Endothelial cell of umbilical vein (primary cell): Measurements from ENCODE around the gene MEF2A. TPM values are rescaled to one million over a fixed set of nuclear protein-coding genes. Genes with fewer than 3 reads are reported as not detected.
A peak's percentile ranks its signal among the peaks of the same experiment; 100 is the strongest.

Source experiments
- BruUV-seq: library from RNA; stranded (reverse); fragments of 400-500 nt; replicated peaks from 2 replicates; lab custom pipeline; 2021; lab: Mats Ljungman, UMichigan
- CTCF ChIA-PET: fragments of 300-600, 350-600 bp; sonication (Branson Sonifier 250); formaldehyde crosslinking; loops from one replicate; lab custom pipeline; 2021; ENCODE audit warnings: antibody characterized with exemption, inconsistent platforms; lab: Charles Lee
- POLR2A ChIA-PET: fragments of 300-600, 350-600 bp; sonication (Branson Sonifier 250); formaldehyde crosslinking; loops from one replicate; lab custom pipeline; 2021; ENCODE audit warnings: antibody characterized with exemption, inconsistent platforms; lab: Charles Lee
- DNase-seq: peaks from one replicate; pipeline ENCODE4 v3.0.0-alpha.2; 2011; ENCODE audit warnings: low read depth, low spot score
- FAIRE-seq: peaks from 2 replicates; lab custom pipeline; 2011; peaks lifted over from hg19 to GRCh38; lab: Jason Lieb, UNC
- H2AFZ ChIP-seq: 2 replicates; pipeline ENCODE4 v1.6.0; 2012; ENCODE audit warnings: low read depth, low read length, control low read depth, inconsistent platforms
- H3K27ac ChIP-seq: 2 replicates; pipeline ENCODE4 v1.5.1; 2011; ENCODE audit warnings: low read depth, mild to moderate bottlenecking, control low read depth, low read length, moderate library complexity; ENCODE audit not compliant: insufficient read depth
- H3K27me3 ChIP-seq, 2 experiments: 2 replicates each; pipeline versions ENCODE4 v1.6.0 to v1.6.1; 2011; ENCODE audit warnings: low read length in 2 of 2, mixed read lengths in 1 of 2; ENCODE audit not compliant: control insufficient read depth in 2 of 2, insufficient read depth in 2 of 2
- H3K36me3 ChIP-seq, 2 experiments: 2 replicates in 1 of 2; 3 replicates in 1 of 2; pipeline ENCODE4 v1.5.1; 2011; ENCODE audit warnings: low read length in 2 of 2, mild to moderate bottlenecking in 1 of 2, moderate library complexity in 1 of 2; ENCODE audit not compliant: control insufficient read depth in 2 of 2, insufficient read depth in 2 of 2; ENCODE audit errors: extremely low read depth in 1 of 2
- H3K4me1 ChIP-seq: 3 replicates; pipeline ENCODE4 v1.5.1; 2011; ENCODE audit warnings: mild to moderate bottlenecking, low read length; ENCODE audit not compliant: control insufficient read depth, insufficient read depth; ENCODE audit errors: extremely low read depth
- H3K4me2 ChIP-seq: 2 replicates; pipeline ENCODE4 v1.6.1; 2011; ENCODE audit warnings: low read length, control low read depth, mixed read lengths; ENCODE audit not compliant: insufficient read depth
- H3K4me3 ChIP-seq, 3 experiments: fragments of 200-600 bp in 1 of 3; sonication (generic), shearing (Covaris generic) in 1 of 3; replicated peaks in 1 of 3; 2 replicates each; pipeline ENCODE4 v1.5.1; 2011 to 2016; ENCODE audit warnings: control low read depth in 3 of 3, low read length in 3 of 3, mild to moderate bottlenecking in 2 of 3, inconsistent platforms in 1 of 3, low read depth in 1 of 3, moderate library complexity in 1 of 3; ENCODE audit not compliant: insufficient read depth in 1 of 3
- H3K79me2 ChIP-seq: 2 replicates; pipeline ENCODE4 v1.6.0; 2012; ENCODE audit warnings: low read length, inconsistent platforms; ENCODE audit not compliant: control insufficient read depth, insufficient read depth
- H3K9ac ChIP-seq: replicated peaks from 2 replicates; pipeline ENCODE3; 2011; ENCODE audit warnings: low read length, control low read depth; ENCODE audit not compliant: insufficient read depth; ENCODE audit errors: extremely low read depth
- H3K9me1 ChIP-seq: replicated peaks from 3 replicates; pipeline ENCODE4 v1.6.0; 2011; ENCODE audit warnings: mild to moderate bottlenecking, low read length; ENCODE audit not compliant: control insufficient read depth, insufficient read depth; ENCODE audit errors: extremely low read depth
- H3K9me3 ChIP-seq: replicated peaks from 2 replicates; pipeline ENCODE4 v1.5.1; 2012; ENCODE audit warnings: low read length, inconsistent platforms; ENCODE audit not compliant: control insufficient read depth, insufficient read depth
- H4K20me1 ChIP-seq: replicated peaks from 2 replicates; pipeline ENCODE3; 2011; ENCODE audit warnings: mild to moderate bottlenecking, low read length; ENCODE audit not compliant: control insufficient read depth, insufficient read depth; ENCODE audit errors: extremely low read depth
- CTCF ChIP-seq, 2 donors: IDR thresholded peaks; 1 replicate in 1 of 2; 2 replicates in 1 of 2; pipeline ENCODE4 v1.5.1; 2011; ENCODE audit warnings: low read length in 2 of 2, mild to moderate bottlenecking in 2 of 2, moderate library complexity in 2 of 2, control low read depth in 1 of 2, inconsistent platforms in 1 of 2, low read depth in 1 of 2; ENCODE audit not compliant: insufficient read depth in 1 of 2; ENCODE audit errors: extremely low read depth in 1 of 2
- EZH2 ChIP-seq: IDR thresholded peaks from 2 replicates; pipeline ENCODE4 v1.6.1; 2012; ENCODE audit warnings: borderline replicate concordance, low read depth, mild to moderate bottlenecking, moderate library complexity, low read length, inconsistent platforms; ENCODE audit not compliant: severe bottlenecking
- FOS ChIP-seq: IDR thresholded peaks from 2 replicates; pipeline ENCODE4 v1.6.1; 2011; ENCODE audit warnings: mild to moderate bottlenecking, low read length, moderate library complexity, borderline replicate concordance; ENCODE audit not compliant: insufficient read depth
- GATA2 ChIP-seq: IDR thresholded peaks from 2 replicates; pipeline ENCODE4 v1.7.0; 2011; ENCODE audit warnings: low read depth, mild to moderate bottlenecking, moderate library complexity, mixed read lengths, low read length; ENCODE audit not compliant: insufficient read length, insufficient read depth
- JUN ChIP-seq: IDR thresholded peaks from 2 replicates; pipeline ENCODE4 v1.6.1; 2011; ENCODE audit warnings: borderline replicate concordance, low read depth; ENCODE audit not compliant: insufficient read length, insufficient read depth
- MAX ChIP-seq: IDR thresholded peaks from 2 replicates; pipeline ENCODE4 v1.6.1; 2011; ENCODE audit not compliant: insufficient read depth, insufficient read length
- MYC ChIP-seq: IDR thresholded peaks from one replicate; pipeline ENCODE4 v1.6.1; 2011; ENCODE audit warnings: mild to moderate bottlenecking, low read depth, low read length
- POLR2A ChIP-seq: IDR thresholded peaks from 2 replicates; pipeline ENCODE4 v1.6.1; 2012; ENCODE audit warnings: low read depth, mild to moderate bottlenecking, control low read depth, low read length
- POLR2AphosphoS5 ChIP-seq: IDR thresholded peaks from 2 replicates; pipeline ENCODE4 v1.6.1; 2012; ENCODE audit warnings: low read depth, mild to moderate bottlenecking, control low read depth, low read length, moderate library complexity; ENCODE audit not compliant: insufficient read depth
- dilution Hi-C: fragments of 300-500 bp; cut with MboI; formaldehyde crosslinking; loops from one replicate; pipeline ENCODE4 v1.15.0; 2019; ENCODE audit warnings: low sequenced_read_pairs; ENCODE audit not compliant: extremely low pct_ligation_motif_present
- intact Hi-C: fragments of 100-400 bp; cut with micrococcal nuclease; formaldehyde crosslinking; loops from one replicate; pipeline ENCODE4 v1.10.0; 2022
- polyA plus RNA-seq, 4 experiments: library from polyadenylated mRNA; depleted of rRNA in 3 of 4; stranded (reverse) in 3 of 4; unstranded in 1 of 4; fragments of >200 nt; gene quantifications; 2 replicates each; pipeline versions ENCODE4 v1.2.1 to v1.2.3, GENCODE V29; 2011 to 2012; ENCODE audit warnings: missing spikeins in 1 of 4
- total RNA-seq: library from RNA; stranded (reverse); gene quantifications from 2 replicates; pipeline ENCODE4 v1.2.3, GENCODE V29; 2021

Gene MEF2A
- total and polyA plus RNA-seq, 2 donors (not counting 3 experiments of a cell fraction or from before 2014, with no cell fraction given): 38.0 to 45.3 TPM

GRCh38 chr15:99732124-99732750 lies 166.5 kb downstream of the MEF2A start:
- ChIA-PET CTCF (interaction anchor here (0.7 to 6.8 kb wide), 7 partner anchors 8 to 627 kb away, joined by 3 to 71 read pairs (median 4); no protein-coding TSS in a partner anchor), POLR2A (interaction anchor here (1.6 kb wide), 1 partner anchor 28 kb away, joined by 9 read pairs; no protein-coding TSS in a partner anchor)
- peak overlapping the region; percentile 81 for H2AFZ ChIP-seq
- no peak overlapping the region for H3K27ac ChIP-seq
- DNase-seq: peak; percentile 23
- peak overlapping the region; percentile 86 for H3K4me2 ChIP-seq
- TF ChIP-seq JUN: no peak
- no peak for TF ChIP-seq GATA2
- no peak for TF ChIP-seq MAX
- no peak for TF ChIP-seq EZH2
- TF ChIP-seq POLR2AphosphoS5: no peak
- no peak for TF ChIP-seq MYC
- no peak for TF ChIP-seq POLR2A
- no peak for TF ChIP-seq FOS
- TF ChIP-seq CTCF (IDR thresholded peaks at IDR 0.05; ENCODE audit: extremely low read depth in 1 of 2, insufficient read depth in 1 of 2, low read depth in 1 of 2, low read length in 2 of 2): no peak
- H3K9me3 ChIP-seq: no peaks in the 10 kb centered on the region
- H3K36me3 ChIP-seq: no peaks in the 10 kb centered on the region
- BruUV-seq: no TSS peak
- H4K20me1 ChIP-seq: no peaks in the 10 kb centered on the region
- H3K4me1 ChIP-seq: peaks cover 5% of the 10 kb centered on the region
- no peaks in the 10 kb centered on the region for H3K79me2 ChIP-seq
- no peaks in the 10 kb centered on the region for H3K9me1 ChIP-seq
- intact Hi-C loops: loop anchor here (2.0 kb wide), 2 partner anchors 23 to 627 kb away; partner anchors contain the start of gene SYNM
- H3K27me3 ChIP-seq: no peaks in the 10 kb centered on the region
- H3K9ac ChIP-seq: peak overlapping the region; percentile 80
- peak overlapping the region; percentile 63 to 79 (median 71) for H3K4me3 ChIP-seq
- dilution Hi-C loops: no loop called here
- FAIRE-seq: no peak
